DOHH2 (cell line): ENCODE data around the gene SORL1.
A peak's percentile ranks its signal among the peaks of the same experiment; 100 is the strongest.

Experiments
- H3F3A ChIP-seq: fragments of 200-600 bp; sonication (generic), shearing (Covaris generic); 2 replicates; pipeline ENCODE4 v1.6.0; 2016; ENCODE audit warnings: antibody characterized with exemption, mild to moderate bottlenecking; ENCODE audit not compliant: control insufficient read depth, insufficient read depth
- H3K27ac ChIP-seq: fragments of 200-600 bp; sonication (generic); 2 replicates; pipeline ENCODE4 v1.5.1; 2014; ENCODE audit warnings: low read depth, mild to moderate bottlenecking, low read length, moderate library complexity
- H3K27me3 ChIP-seq: fragments of 200-600 bp; sonication (generic); 2 replicates; pipeline ENCODE4 v1.6.1; 2014; ENCODE audit warnings: mild to moderate bottlenecking, low read length, mixed read lengths; ENCODE audit not compliant: control insufficient read depth
- H3K36me3 ChIP-seq: fragments of 200-600 bp; sonication (generic); 2 replicates; pipeline ENCODE4 v1.6.1; 2014; ENCODE audit warnings: mild to moderate bottlenecking, low read length, moderate library complexity, mixed read lengths; ENCODE audit not compliant: control insufficient read depth
- H3K4me1 ChIP-seq: fragments of 200-600 bp; sonication (generic); 2 replicates; pipeline ENCODE4 v1.6.1; 2014; ENCODE audit warnings: mild to moderate bottlenecking, low read length, mixed read lengths; ENCODE audit not compliant: control insufficient read depth
- H3K4me2 ChIP-seq: fragments of 200-600 bp; sonication (generic); 2 replicates; pipeline ENCODE4 v1.6.0; 2014; ENCODE audit warnings: mild to moderate bottlenecking, low read length, moderate library complexity
- H3K4me3 ChIP-seq: fragments of 200-600 bp; sonication (generic); 2 replicates; pipeline ENCODE4 v1.5.1; 2014; ENCODE audit warnings: mild to moderate bottlenecking, low read length, mixed read lengths
- H3K79me2 ChIP-seq: fragments of 200-600 bp; sonication (generic); 2 replicates; pipeline ENCODE4 v1.6.1; 2014; ENCODE audit warnings: mild to moderate bottlenecking, low read length, mixed read lengths; ENCODE audit not compliant: control insufficient read depth
- H3K9me2 ChIP-seq: fragments of 200-600 bp; sonication (generic); replicated peaks from 2 replicates; pipeline ENCODE4 v1.6.1; 2014; ENCODE audit warnings: mild to moderate bottlenecking, low read length, mixed read lengths; ENCODE audit not compliant: control insufficient read depth
- H3K9me3 ChIP-seq: fragments of 200-600 bp; sonication (generic); 2 replicates; pipeline ENCODE4 v1.6.1; 2014; ENCODE audit warnings: antibody characterized with exemption, low read length, mixed read lengths; ENCODE audit not compliant: control insufficient read depth, insufficient read depth
- H4K20me1 ChIP-seq: fragments of 200-600 bp; sonication (generic); 2 replicates; pipeline ENCODE4 v1.6.0; 2014; ENCODE audit warnings: low read depth, mild to moderate bottlenecking, antibody characterized with exemption, low read length, moderate library complexity; ENCODE audit not compliant: control insufficient read depth, insufficient read depth
- EZH2phosphoT487 ChIP-seq: fragments of 200-600 bp; sonication (generic); IDR thresholded peaks from 2 replicates; pipeline ENCODE4 v1.6.1; 2017; ENCODE audit warnings: borderline replicate concordance, mild to moderate bottlenecking, antibody characterized with exemption, low read length, moderate library complexity, mixed read lengths
- TF ChIP-seq, protein P1 (sequence below): fragments of 200-600 bp; sonication (generic); IDR thresholded peaks from one replicate; pipeline ENCODE4 v1.5.1; 2014; ENCODE audit warnings: antibody characterized with exemption, mild to moderate bottlenecking, low read depth, low read length; ENCODE audit not compliant: poor library complexity, severe bottlenecking

SORL1 gene

DNA sequence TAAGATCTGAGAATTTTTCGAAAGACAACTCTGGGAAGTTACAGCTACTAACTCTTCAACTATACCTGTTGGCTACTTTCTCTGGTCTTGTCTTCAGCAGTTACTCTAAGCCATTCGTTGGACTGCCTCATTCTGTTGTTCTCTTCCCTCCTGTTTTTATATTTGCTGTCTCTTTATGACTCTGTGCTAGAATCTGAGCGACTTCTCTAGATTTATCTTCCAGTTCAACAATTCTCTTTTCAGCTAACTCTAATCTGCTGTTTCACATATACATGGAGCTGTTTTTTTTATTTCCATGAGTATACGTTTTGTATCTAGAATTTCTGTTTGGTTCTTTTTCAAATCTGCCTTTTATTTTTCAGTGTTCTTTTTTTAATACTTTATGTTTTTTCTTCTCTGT lies 128.0 kb downstream of the SORL1 start:
- Histone ChIP-seq H3K9me3 (no peaks in the 10 kb centered on the region), H3F3A (peaks cover 21% of the 10 kb centered on the region), H3K4me2 (no peak overlapping the region), H3K36me3 (peaks cover 100% of the 10 kb centered on the region), H3K9me2 (no peaks in the 10 kb centered on the region), H3K79me2 (peaks cover 8% of the 10 kb centered on the region; the same call in 1 of the 2 replicates), H3K27ac (no peak overlapping the region), H3K4me1 (peaks cover 60% of the 10 kb centered on the region), H4K20me1 (no peaks in the 10 kb centered on the region), H3K4me3 (no peak overlapping the region), H3K27me3 (no peaks in the 10 kb centered on the region)
- TF ChIP-seq EZH2phosphoT487, result no peak
- TF ChIP-seq, protein P1, sequence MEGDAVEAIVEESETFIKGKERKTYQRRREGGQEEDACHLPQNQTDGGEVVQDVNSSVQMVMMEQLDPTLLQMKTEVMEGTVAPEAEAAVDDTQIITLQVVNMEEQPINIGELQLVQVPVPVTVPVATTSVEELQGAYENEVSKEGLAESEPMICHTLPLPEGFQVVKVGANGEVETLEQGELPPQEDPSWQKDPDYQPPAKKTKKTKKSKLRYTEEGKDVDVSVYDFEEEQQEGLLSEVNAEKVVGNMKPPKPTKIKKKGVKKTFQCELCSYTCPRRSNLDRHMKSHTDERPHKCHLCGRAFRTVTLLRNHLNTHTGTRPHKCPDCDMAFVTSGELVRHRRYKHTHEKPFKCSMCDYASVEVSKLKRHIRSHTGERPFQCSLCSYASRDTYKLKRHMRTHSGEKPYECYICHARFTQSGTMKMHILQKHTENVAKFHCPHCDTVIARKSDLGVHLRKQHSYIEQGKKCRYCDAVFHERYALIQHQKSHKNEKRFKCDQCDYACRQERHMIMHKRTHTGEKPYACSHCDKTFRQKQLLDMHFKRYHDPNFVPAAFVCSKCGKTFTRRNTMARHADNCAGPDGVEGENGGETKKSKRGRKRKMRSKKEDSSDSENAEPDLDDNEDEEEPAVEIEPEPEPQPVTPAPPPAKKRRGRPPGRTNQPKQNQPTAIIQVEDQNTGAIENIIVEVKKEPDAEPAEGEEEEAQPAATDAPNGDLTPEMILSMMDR, result no peak

DNA sequence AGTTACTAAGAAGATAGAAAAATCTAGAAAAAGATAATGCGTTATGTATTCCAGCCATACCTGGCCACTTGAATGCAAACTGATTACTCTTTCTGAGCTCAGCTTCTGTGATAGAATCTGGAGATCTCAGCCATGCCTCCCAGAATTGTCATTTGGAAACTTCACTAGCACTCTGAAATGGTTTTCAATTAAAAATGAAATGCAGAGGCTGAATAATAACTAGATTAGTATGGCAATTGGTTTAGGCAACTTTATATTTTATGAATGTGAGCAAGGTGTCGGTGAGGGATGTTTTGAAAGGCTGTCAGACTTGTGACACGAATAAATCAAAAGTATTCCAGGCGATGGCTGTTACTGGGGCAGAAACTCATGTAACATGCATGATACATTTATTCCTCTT lies 129.5 kb downstream of the SORL1 start:
- H3K4me3 ChIP-seq, result peak overlapping the region; percentile 16

DNA sequence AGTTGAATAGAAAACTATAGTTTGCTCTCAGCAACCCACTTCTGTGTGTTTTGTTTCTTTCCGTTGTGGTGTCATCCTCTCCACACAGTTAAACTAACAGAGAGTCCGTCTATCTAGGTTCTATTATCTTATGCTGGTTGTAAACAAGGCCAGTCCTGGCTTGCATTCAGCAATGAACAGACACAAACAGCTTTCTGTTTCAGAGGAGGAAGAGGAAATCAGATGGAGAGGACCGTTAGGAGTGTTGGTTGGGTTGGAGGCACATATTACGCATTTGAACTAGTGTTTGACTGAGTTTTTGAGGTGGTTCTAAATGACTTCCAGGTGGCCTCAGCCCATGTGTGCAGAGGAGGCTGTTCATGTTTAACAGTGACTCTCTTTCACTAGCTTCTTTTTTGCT lies 130.2 kb downstream of the SORL1 start:
- no peaks in the 10 kb centered on the region for H4K20me1 ChIP-seq
- H3K9me2 ChIP-seq, result no peaks in the 10 kb centered on the region
- peak overlapping the region; percentile 49 for H3K4me2 ChIP-seq
- no peak for TF ChIP-seq EZH2phosphoT487
- TF ChIP-seq, protein P1, result no peak
- H3K27me3 ChIP-seq, result no peaks in the 10 kb centered on the region
- peaks cover 68% of the 10 kb centered on the region for H3K4me1 ChIP-seq
- H3K27ac ChIP-seq, result peak overlapping the region; percentile 79
- peaks cover 22% of the 10 kb centered on the region for H3F3A ChIP-seq
- H3K4me3 ChIP-seq, result peak overlapping the region; percentile 16
- H3K79me2 ChIP-seq, result peaks cover 8% of the 10 kb centered on the region
- H3K9me3 ChIP-seq, result no peaks in the 10 kb centered on the region
- H3K36me3 ChIP-seq, result peaks cover 100% of the 10 kb centered on the region

More for the DNA sequence above, 129.5 kb downstream of the SORL1 start:
- peak overlapping the region; percentile 49 for H3K4me2 ChIP-seq
- no peaks in the 10 kb centered on the region for H3K9me2 ChIP-seq
- peaks cover 8% of the 10 kb centered on the region for H3K79me2 ChIP-seq
- peaks cover 100% of the 10 kb centered on the region for H3K36me3 ChIP-seq
- H4K20me1 ChIP-seq, result no peaks in the 10 kb centered on the region
- peak overlapping the region; percentile 79 for H3K27ac ChIP-seq
- peaks cover 21% of the 10 kb centered on the region for H3F3A ChIP-seq
- no peaks in the 10 kb centered on the region for H3K9me3 ChIP-seq
- H3K27me3 ChIP-seq, result no peaks in the 10 kb centered on the region
- TF ChIP-seq, protein P1, result no peak
- TF ChIP-seq EZH2phosphoT487, result no peak
- peaks cover 62% of the 10 kb centered on the region for H3K4me1 ChIP-seq

DNA sequence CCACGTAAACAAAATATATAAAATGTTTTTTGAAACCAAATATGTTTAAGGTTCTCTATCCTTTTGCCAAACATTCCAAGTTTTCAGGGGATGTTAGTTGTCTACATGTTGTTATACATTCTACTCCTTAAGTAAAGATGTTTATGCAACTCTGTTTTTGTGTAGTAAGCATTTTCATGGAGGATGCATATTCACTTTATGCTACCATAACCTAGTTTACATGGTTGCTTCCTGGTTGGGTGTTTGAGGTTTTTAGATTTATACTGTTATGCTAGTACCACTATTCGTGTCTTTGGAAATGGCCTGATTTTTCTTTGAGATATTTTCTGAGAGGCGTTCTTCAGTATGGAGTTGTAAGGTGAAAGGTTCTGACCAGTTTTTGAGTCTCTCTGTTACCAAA lies 131.7 kb downstream of the SORL1 start:
- H3K9me2 ChIP-seq, result no peaks in the 10 kb centered on the region
- peaks cover 32% of the 10 kb centered on the region for H3F3A ChIP-seq
- peak overlapping the region; percentile 49; the same call in 1 of the 2 replicates for H3K4me2 ChIP-seq
- TF ChIP-seq EZH2phosphoT487, result no peak
- TF ChIP-seq, protein P1, result no peak
- peaks cover 14% of the 10 kb centered on the region for H3K79me2 ChIP-seq
- peak overlapping the region; percentile 79 for H3K27ac ChIP-seq
- peaks cover 100% of the 10 kb centered on the region for H3K36me3 ChIP-seq
- H3K27me3 ChIP-seq, result no peaks in the 10 kb centered on the region
- no peak overlapping the region for H3K4me3 ChIP-seq
- no peaks in the 10 kb centered on the region for H4K20me1 ChIP-seq
- no peaks in the 10 kb centered on the region for H3K9me3 ChIP-seq
- peaks cover 84% of the 10 kb centered on the region for H3K4me1 ChIP-seq
